ENCODE data around the gene DGKA.

DNA sequence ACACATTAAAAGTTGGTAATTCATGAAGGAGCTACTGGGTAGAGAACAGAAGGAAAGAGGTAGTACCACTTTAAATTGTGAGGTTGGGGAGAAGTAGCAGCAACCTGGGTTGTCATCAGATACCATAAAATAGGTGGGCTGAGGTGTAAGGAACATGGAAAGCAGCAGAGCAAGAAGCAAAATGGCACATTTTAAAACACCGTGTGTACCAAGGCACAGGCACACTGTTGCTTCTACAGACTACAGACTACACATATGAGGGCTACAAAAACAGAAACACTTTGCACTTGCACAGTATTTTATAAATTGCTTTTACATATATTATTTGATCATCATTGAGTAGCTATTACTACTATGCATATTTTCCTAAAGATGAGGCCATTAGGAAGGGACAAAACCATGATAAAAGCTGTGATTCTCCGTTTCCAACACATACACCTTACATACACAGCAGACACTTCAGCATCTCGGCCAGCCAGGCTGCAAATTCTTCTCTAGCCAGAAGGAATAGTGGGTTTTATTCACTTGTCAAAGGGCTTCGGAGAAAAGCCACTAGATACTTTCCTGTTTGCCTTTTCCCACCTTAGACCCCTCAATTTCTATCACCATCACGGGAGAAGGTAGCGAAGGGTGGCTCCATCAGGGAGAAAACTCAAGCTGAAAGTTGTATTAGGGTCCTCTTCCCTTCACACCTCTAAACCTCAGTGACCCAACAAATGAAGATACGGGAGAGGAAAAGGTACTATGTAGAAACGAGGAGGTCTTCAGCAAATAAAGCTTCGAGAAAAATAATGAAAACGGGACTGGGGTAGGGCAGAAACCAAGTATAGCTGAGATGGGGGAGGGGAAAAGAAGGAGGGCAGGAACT is 4.9 kb upstream of the DGKA start:
- TF ChIP-seq, protein P1, sequence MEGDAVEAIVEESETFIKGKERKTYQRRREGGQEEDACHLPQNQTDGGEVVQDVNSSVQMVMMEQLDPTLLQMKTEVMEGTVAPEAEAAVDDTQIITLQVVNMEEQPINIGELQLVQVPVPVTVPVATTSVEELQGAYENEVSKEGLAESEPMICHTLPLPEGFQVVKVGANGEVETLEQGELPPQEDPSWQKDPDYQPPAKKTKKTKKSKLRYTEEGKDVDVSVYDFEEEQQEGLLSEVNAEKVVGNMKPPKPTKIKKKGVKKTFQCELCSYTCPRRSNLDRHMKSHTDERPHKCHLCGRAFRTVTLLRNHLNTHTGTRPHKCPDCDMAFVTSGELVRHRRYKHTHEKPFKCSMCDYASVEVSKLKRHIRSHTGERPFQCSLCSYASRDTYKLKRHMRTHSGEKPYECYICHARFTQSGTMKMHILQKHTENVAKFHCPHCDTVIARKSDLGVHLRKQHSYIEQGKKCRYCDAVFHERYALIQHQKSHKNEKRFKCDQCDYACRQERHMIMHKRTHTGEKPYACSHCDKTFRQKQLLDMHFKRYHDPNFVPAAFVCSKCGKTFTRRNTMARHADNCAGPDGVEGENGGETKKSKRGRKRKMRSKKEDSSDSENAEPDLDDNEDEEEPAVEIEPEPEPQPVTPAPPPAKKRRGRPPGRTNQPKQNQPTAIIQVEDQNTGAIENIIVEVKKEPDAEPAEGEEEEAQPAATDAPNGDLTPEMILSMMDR (IDR thresholded peaks at IDR 0.05) = no peak
- no peak for TF ChIP-seq POLR2A (IDR thresholded peaks at IDR 0.05)
